ENCODE data around the gene RSPO3. TPM values are rescaled to one million over a fixed set of nuclear protein-coding genes. Genes with fewer than 3 reads are reported as not detected.
"Not testable (repeated sequence)": the region's sequence is repeated elsewhere in the genome, so short reads cannot be mapped to it uniquely, and the experiment has no call there.

The RSPO3 gene
- total and polyA plus RNA-seq, 2 experiments from 2014 or later, result 4.8 to 11.2 TPM

- TF ChIP-seq EZH2 (IDR thresholded peaks at IDR 0.05; ENCODE audit: borderline replicate concordance), result no peak
- no peak for TF ChIP-seq EZH2phosphoT487 (IDR thresholded peaks at IDR 0.05; ENCODE audit: low read depth, severe bottlenecking, unreplicated experiment)
- TF ChIP-seq CTCF (IDR thresholded peaks at IDR 0.05; ENCODE audit: poor library complexity), result no peak
- Histone ChIP-seq H3K27ac (no peak overlapping the region), H3K27me3 (no peaks in the 10 kb centered on the region), H3K4me1 (ENCODE audit: insufficient read depth) (no peaks in the 10 kb centered on the region), H3K9me3 (ENCODE audit: low read depth) (no peaks in the 10 kb centered on the region), H3K9me2 (replicated peaks; ENCODE audit: insufficient read depth) (no peaks in the 10 kb centered on the region), H4K20me1 (ENCODE audit: insufficient read depth, poor library complexity, severe bottlenecking) (no peaks in the 10 kb centered on the region), H3K4me3 (no peak overlapping the region), H2AFZ (no peak overlapping the region), H3K36me3 (replicated peaks; ENCODE audit: insufficient read depth, low read depth) (no peaks in the 10 kb centered on the region), H3K79me2 (no peaks in the 10 kb centered on the region), H3K4me2 (no peak overlapping the region)
- no peak for DNase-seq (ENCODE audit: low spot score)
- WGBS (ENCODE audit: low lambda C conversion rate, missing lambda C conversion rate), result 25% methylated on average over 1 of the region's 1 CpG
Observed at GRCh38 chr6:127222418-127222817, 103.9 kb downstream of the RSPO3 start.

- Histone ChIP-seq H3K79me2 (no peaks in the 10 kb centered on the region), H3K4me2 (no peak overlapping the region), H3K9me3 (ENCODE audit: low read depth) (no peaks in the 10 kb centered on the region), H3K36me3 (replicated peaks; ENCODE audit: insufficient read depth, low read depth) (no peaks in the 10 kb centered on the region), H2AFZ (no peak overlapping the region), H3K4me1 (ENCODE audit: insufficient read depth) (no peaks in the 10 kb centered on the region), H3K4me3 (no peak overlapping the region), H3K9me2 (replicated peaks; ENCODE audit: insufficient read depth) (no peaks in the 10 kb centered on the region), H3K27ac (no peak overlapping the region), H4K20me1 (ENCODE audit: insufficient read depth, poor library complexity, severe bottlenecking) (no peaks in the 10 kb centered on the region), H3K27me3 (no peaks in the 10 kb centered on the region)
- no peak for DNase-seq (ENCODE audit: low spot score)
- no peak for TF ChIP-seq EZH2phosphoT487 (IDR thresholded peaks at IDR 0.05; ENCODE audit: low read depth, severe bottlenecking, unreplicated experiment)
- TF ChIP-seq CTCF (IDR thresholded peaks at IDR 0.05; ENCODE audit: poor library complexity), result no peak
- TF ChIP-seq EZH2 (IDR thresholded peaks at IDR 0.05; ENCODE audit: borderline replicate concordance), result no peak
- WGBS (ENCODE audit: low lambda C conversion rate, missing lambda C conversion rate), result 78% methylated on average over 1 of the region's 1 CpG
Observed at GRCh38 chr6:127225497-127225896, 107.0 kb downstream of the RSPO3 start.

- not testable (repeated sequence) for H3K4me3 ChIP-seq; H3K27me3 ChIP-seq; H3K36me3 ChIP-seq (replicated peaks; ENCODE audit: insufficient read depth, low read depth); H3K9me3 ChIP-seq (ENCODE audit: low read depth); H3K4me1 ChIP-seq (ENCODE audit: insufficient read depth); H4K20me1 ChIP-seq (ENCODE audit: insufficient read depth, poor library complexity, severe bottlenecking); H3K4me2 ChIP-seq; H3K27ac ChIP-seq; H3K79me2 ChIP-seq; H3K9me2 ChIP-seq (replicated peaks; ENCODE audit: insufficient read depth); DNase-seq (ENCODE audit: low spot score); H2AFZ ChIP-seq
- 80% methylated on average over 3 of the region's 3 CpGs for WGBS (ENCODE audit: low lambda C conversion rate, missing lambda C conversion rate)
Observed at GRCh38 chr6:127233819-127234218, 115.3 kb downstream of the RSPO3 start.

- WGBS (ENCODE audit: low lambda C conversion rate, missing lambda C conversion rate), result 81% methylated on average over 1 of the region's 1 CpG
- Histone ChIP-seq H3K9me3 (ENCODE audit: low read depth) (no peaks in the 10 kb centered on the region), H3K4me1 (ENCODE audit: insufficient read depth) (no peaks in the 10 kb centered on the region), H2AFZ (no peak overlapping the region), H3K27me3 (no peaks in the 10 kb centered on the region), H3K9me2 (replicated peaks; ENCODE audit: insufficient read depth) (no peaks in the 10 kb centered on the region), H3K4me3 (no peak overlapping the region), H3K4me2 (no peak overlapping the region), H3K79me2 (no peaks in the 10 kb centered on the region), H4K20me1 (ENCODE audit: insufficient read depth, poor library complexity, severe bottlenecking) (no peaks in the 10 kb centered on the region), H3K27ac (no peak overlapping the region), H3K36me3 (replicated peaks; ENCODE audit: insufficient read depth, low read depth) (no peaks in the 10 kb centered on the region)
- no peak for DNase-seq (ENCODE audit: low spot score)
- no peak for TF ChIP-seq EZH2phosphoT487 (IDR thresholded peaks at IDR 0.05; ENCODE audit: low read depth, severe bottlenecking, unreplicated experiment)
Observed at GRCh38 chr6:127243501-127243900, 125.0 kb downstream of the RSPO3 start.

Other genes with a start within 250 kb of the RSPO3 start
- 48.2 and 48.9 TPM in 2 replicates for gene RNF146, start 148.2 kb downstream of the RSPO3 start, total RNA-seq
- 28.8 and 33.3 TPM in 2 replicates for gene RNF146, start 148.2 kb downstream of the RSPO3 start, polyA plus RNA-seq
- gene ECHDC1, start 224.9 kb downstream of the RSPO3 start, total RNA-seq, result 90.5 and 96.1 TPM in 2 replicates
- 60.7 and 61.4 TPM in 2 replicates for gene ECHDC1, start 224.9 kb downstream of the RSPO3 start, polyA plus RNA-seq

Data from hepatocyte (in vitro differentiated cells).